HAP-1 (cell line): ENCODE data around the gene TNFAIP1.
"Not testable (repeated sequence)": the region's sequence is repeated elsewhere in the genome, so short reads cannot be mapped to it uniquely, and the experiment has no call there.

Experiments used
- DNase-seq, 2 experiments: peaks; one replicate each; pipeline ENCODE4 v3.0.0-alpha.2; 2016 to 2020; ENCODE audit warnings: low spot score in 2 of 2
- H3K27me3 ChIP-seq: fragments of 250-450 bp; sonication (Bioruptor Pico); 2 replicates; pipeline ENCODE4 v1.5.1; 2020; ENCODE audit warnings: low read depth, mild to moderate bottlenecking, moderate library complexity
- H3K36me3 ChIP-seq: fragments of 250-450 bp; sonication (Bioruptor Pico); replicated peaks from 2 replicates; pipeline ENCODE4 v1.5.1; 2020; ENCODE audit warnings: mild to moderate bottlenecking
- H3K4me1 ChIP-seq: fragments of 250-450 bp; sonication (Bioruptor Pico); 2 replicates; pipeline ENCODE4 v1.5.1; 2020; ENCODE audit warnings: mild to moderate bottlenecking
- H3K4me3 ChIP-seq: fragments of 250-450 bp; sonication (Bioruptor Pico); 2 replicates; pipeline ENCODE4 v1.5.1; 2020; ENCODE audit warnings: mild to moderate bottlenecking, moderate library complexity
- H3K9me3 ChIP-seq: fragments of 250-450 bp; sonication (Bioruptor Pico); 2 replicates; pipeline ENCODE4 v1.5.1; 2020; ENCODE audit warnings: mild to moderate bottlenecking, moderate library complexity
- in situ Hi-C: fragments of 300-500 bp; cut with MboI; formaldehyde crosslinking; loops from 3 replicates; pipeline ENCODE4 v1.14.3; 2020; ENCODE audit warnings: low sequenced_read_pairs, inconsistent platforms, mixed read lengths

The TNFAIP1 gene

DNA sequence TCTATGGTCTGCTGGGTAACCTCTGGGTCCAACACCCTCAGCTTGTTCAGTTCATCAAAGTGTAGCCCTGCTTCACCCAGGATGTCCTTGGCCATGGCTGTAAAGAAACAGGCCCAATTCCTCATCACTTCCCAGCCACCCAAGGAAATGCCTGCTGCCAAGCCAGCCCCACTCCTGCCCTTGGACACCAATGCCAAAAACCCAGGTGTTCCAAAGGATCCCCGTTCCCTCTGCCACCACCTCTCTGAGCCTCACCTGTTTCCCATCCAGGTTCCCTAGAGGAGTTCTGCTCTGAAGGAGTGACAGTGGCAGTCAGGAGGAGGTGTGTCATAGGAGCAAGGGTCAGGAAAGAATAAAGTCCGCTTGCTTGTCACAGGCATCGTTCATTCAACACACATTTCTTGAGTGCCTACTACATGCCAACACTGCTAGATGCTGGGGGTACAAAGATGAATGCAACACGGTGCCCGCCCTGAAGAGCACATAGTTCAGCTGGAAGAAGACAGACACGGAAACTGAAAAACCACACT is 3.6 kb upstream of the TNFAIP1 start:
- H3K27me3 ChIP-seq, result no peaks in the 10 kb centered on the region
- peaks cover 28% of the 10 kb centered on the region for H3K36me3 ChIP-seq
- in situ Hi-C loops, result no loop called here
- H3K9me3 ChIP-seq, result no peaks in the 10 kb centered on the region
- H3K4me1 ChIP-seq, result peaks cover 12% of the 10 kb centered on the region
- peak in 1 of 2 experiments; percentile 8 for DNase-seq
- no peak overlapping the region for H3K4me3 ChIP-seq

DNA sequence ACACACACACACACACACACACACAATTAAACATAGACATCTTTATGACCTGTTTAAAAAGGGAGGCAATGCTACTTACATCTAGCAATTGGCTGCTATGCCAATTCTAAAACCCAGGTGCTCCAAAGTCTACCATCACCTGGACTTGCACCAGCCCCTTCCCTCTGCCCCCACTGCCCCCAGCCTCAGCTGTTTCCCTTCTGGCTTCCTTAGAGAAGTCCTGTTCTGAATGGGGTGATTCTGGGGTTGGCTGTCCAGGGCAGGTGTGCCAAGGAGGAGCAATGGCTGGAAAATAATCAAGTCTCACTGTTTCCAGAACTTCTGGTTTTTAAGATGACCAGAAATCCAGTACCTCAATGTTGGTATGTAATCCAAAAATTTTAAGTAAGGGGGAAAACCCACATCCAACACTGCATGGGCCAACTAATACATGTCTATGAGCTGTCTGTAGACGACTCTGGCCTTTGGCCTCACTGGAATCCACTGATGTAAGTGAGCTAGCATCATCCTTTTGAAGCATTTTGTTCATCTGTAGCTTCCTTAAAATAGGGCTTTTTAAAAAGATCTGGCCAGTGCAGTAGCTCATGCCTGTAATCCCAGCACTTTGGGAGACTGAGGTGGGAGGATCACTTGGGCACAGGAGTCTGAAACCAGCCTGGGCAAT is 2.3 kb upstream of the TNFAIP1 start:
- no peaks in the 10 kb centered on the region for H3K9me3 ChIP-seq
- no peak overlapping the region for H3K4me3 ChIP-seq
- no peak for DNase-seq
- in situ Hi-C loops, result no loop called here
- H3K27me3 ChIP-seq, result no peaks in the 10 kb centered on the region
- H3K36me3 ChIP-seq, result peaks cover 19% of the 10 kb centered on the region
- peaks cover 12% of the 10 kb centered on the region for H3K4me1 ChIP-seq

GRCh38 chr17:28334171-28334570 is 1.4 kb upstream of the TNFAIP1 start:
- Histone ChIP-seq H3K4me1 (peaks cover 12% of the 10 kb centered on the region), H3K27me3 (no peaks in the 10 kb centered on the region), H3K36me3 (peaks cover 9% of the 10 kb centered on the region), H3K9me3 (no peaks in the 10 kb centered on the region), H3K4me3 (peak overlapping the region; percentile 78)
- in situ Hi-C loops, result no loop called here
- no peak for DNase-seq

GRCh38 chr17:28334666-28335200 is 828 bp upstream of the TNFAIP1 start:
- H3K9me3 ChIP-seq, result no peaks in the 10 kb centered on the region
- H3K4me3 ChIP-seq, result peak overlapping the region; percentile 78
- peaks cover 8% of the 10 kb centered on the region; the same call in 1 of the 2 replicates for H3K36me3 ChIP-seq
- peaks cover 12% of the 10 kb centered on the region for H3K4me1 ChIP-seq
- no peak for DNase-seq
- in situ Hi-C loops, result no loop called here
- no peaks in the 10 kb centered on the region for H3K27me3 ChIP-seq

GRCh38 chr17:28335959-28336871 is 654 bp downstream of the TNFAIP1 start:
- peak; percentile 83 to 85 for DNase-seq
- in situ Hi-C loops, result no loop called here

DNA sequence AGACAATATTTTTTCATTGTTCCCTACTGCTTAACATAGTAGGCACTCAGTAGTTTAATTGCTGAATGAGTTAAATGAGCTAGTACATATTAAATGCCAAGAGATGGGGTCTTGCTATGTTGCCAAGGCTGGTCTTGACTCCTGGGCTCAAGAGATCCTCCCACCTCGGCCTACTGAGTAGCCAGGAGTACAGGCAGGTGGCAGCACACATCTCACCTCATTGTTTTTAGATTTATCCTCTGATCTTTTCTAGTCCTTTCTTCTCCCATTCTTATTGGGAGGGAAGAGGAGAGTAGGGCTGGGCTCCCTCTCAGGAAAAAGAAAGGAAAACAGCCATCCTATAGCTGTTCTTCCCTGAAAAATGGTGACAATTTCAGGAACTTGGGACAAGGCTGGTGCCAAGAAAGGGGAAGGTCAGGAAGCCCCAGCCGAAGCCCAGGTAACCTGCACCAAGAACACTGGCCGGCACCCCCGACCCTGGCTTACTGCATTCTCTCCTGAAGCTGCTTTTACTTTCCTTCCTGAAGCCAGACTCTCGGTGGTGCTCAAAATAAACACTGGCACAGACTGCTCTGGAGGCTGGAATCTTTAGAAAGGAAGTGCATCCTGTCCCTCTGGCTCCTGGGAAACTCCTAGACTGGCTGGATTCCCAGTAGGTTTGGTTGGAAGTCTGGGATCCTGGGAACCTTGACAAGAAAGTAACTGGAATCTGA is 2.7 kb downstream of the TNFAIP1 start:
- DNase-seq, result no peak
- in situ Hi-C loops, result no loop called here

More at GRCh38 chr17:28335959-28336871, 654 bp downstream of the TNFAIP1 start:
- Histone ChIP-seq H3K27me3 (no peaks in the 10 kb centered on the region), H3K4me1 (peaks cover 12% of the 10 kb centered on the region), H3K9me3 (no peaks in the 10 kb centered on the region), H3K36me3 (peaks cover 7% of the 10 kb centered on the region), H3K4me3 (peak overlapping the region; percentile 78)

GRCh38 chr17:28338769-28339212 is 3.2 kb downstream of the TNFAIP1 start:
- peaks cover 12% of the 10 kb centered on the region for H3K4me1 ChIP-seq
- in situ Hi-C loops, result not testable (repeated sequence)
- peaks cover 18% of the 10 kb centered on the region for H3K36me3 ChIP-seq

More for the DNA sequence above, 2.7 kb downstream of the TNFAIP1 start:
- Histone ChIP-seq H3K4me1 (peaks cover 12% of the 10 kb centered on the region), H3K27me3 (no peaks in the 10 kb centered on the region), H3K9me3 (no peaks in the 10 kb centered on the region), H3K4me3 (no peak overlapping the region), H3K36me3 (peaks cover 18% of the 10 kb centered on the region)

DNA sequence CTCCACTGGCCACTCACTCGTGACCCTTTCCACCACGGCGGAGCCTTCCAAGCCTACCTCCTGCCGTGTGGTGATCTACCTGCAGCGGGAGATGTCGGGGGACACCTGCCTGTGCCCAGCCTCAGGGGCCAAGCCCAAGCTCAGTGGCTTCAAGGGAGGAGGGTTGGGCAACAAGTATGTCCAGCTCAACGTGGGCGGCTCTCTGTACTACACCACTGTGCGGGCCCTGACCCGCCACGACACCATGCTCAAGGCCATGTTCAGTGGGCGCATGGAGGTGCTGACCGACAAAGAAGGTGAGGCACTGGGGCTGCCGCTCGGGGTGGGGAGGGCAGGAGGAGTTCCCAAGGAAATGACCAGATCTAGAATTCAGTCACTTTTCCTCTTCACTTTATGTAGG is 3.9 kb downstream of the TNFAIP1 start:
- H3K36me3 ChIP-seq, result peaks cover 18% of the 10 kb centered on the region
- in situ Hi-C loops, result no loop called here

More at GRCh38 chr17:28338769-28339212, 3.2 kb downstream of the TNFAIP1 start:
- DNase-seq, H3K9me3 ChIP-seq, H3K4me3 ChIP-seq, H3K27me3 ChIP-seq: not testable (repeated sequence)

DNA sequence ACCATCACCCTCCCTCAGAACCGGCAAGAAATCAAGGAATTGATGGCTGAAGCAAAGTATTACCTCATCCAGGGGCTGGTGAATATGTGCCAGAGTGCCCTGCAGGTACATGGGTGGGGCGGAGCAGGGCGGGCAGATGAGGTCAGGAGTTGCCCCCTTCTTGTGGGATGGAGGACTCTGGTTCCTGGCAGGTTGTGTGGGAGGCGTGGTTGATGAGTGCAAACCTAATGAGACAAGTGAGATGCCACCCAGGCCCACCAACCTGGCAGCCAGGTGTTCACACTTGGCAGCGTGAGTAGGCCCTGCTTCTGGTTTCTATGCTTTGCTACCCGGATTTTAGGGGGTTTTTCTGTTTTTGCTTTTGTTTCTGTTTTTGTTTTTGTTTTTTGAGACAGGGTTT is 4.8 kb downstream of the TNFAIP1 start:
- no peak for DNase-seq
- Histone ChIP-seq H3K4me3 (no peak overlapping the region), H3K9me3 (no peaks in the 10 kb centered on the region), H3K4me1 (peaks cover 6% of the 10 kb centered on the region), H3K36me3 (peaks cover 19% of the 10 kb centered on the region), H3K27me3 (no peaks in the 10 kb centered on the region)
- in situ Hi-C loops, result no loop called here

More for the DNA sequence above, 3.9 kb downstream of the TNFAIP1 start:
- Histone ChIP-seq H3K4me3 (no peak overlapping the region), H3K9me3 (no peaks in the 10 kb centered on the region), H3K4me1 (peaks cover 9% of the 10 kb centered on the region), H3K27me3 (no peaks in the 10 kb centered on the region)
- DNase-seq, result no peak

- no peak for DNase-seq
- Histone ChIP-seq H3K36me3 (peaks cover 30% of the 10 kb centered on the region), H3K4me3 (no peak overlapping the region), H3K4me1 (peaks cover 4% of the 10 kb centered on the region), H3K27me3 (no peaks in the 10 kb centered on the region), H3K9me3 (no peaks in the 10 kb centered on the region)
- in situ Hi-C loops, result no loop called here
Observed at GRCh38 chr17:28341516-28341915, 6.0 kb downstream of the TNFAIP1 start.

DNA sequence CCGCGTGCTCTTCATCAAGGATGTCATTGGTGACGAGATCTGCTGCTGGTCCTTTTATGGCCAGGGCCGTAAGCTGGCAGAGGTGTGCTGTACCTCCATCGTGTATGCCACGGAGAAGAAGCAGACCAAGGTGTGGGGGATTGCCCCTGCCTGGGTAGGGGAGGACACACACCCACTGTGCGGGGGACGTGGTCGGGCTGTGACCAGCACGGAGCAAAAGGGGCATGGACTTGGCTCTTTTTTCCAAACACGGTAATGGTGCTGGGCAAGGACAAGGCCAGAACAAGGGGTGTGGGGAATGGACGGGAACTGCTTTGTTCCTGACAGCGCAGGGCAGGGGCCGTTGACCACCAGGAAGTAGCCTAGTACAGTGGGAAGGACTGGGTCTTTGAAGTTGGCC is 6.8 kb downstream of the TNFAIP1 start:
- peaks cover 38% of the 10 kb centered on the region for H3K36me3 ChIP-seq
- no peak overlapping the region for H3K4me3 ChIP-seq
- no peaks in the 10 kb centered on the region for H3K27me3 ChIP-seq
- no peaks in the 10 kb centered on the region for H3K9me3 ChIP-seq
- in situ Hi-C loops, result no loop called here
- H3K4me1 ChIP-seq, result no peaks in the 10 kb centered on the region
- no peak for DNase-seq

GRCh38 chr17:28343491-28343932 is 8.0 kb downstream of the TNFAIP1 start:
- in situ Hi-C loops, result no loop called here
- Histone ChIP-seq H3K4me3 (no peak overlapping the region), H3K36me3 (peaks cover 50% of the 10 kb centered on the region), H3K4me1 (no peaks in the 10 kb centered on the region), H3K27me3 (no peaks in the 10 kb centered on the region), H3K9me3 (no peaks in the 10 kb centered on the region)
- no peak for DNase-seq

DNA sequence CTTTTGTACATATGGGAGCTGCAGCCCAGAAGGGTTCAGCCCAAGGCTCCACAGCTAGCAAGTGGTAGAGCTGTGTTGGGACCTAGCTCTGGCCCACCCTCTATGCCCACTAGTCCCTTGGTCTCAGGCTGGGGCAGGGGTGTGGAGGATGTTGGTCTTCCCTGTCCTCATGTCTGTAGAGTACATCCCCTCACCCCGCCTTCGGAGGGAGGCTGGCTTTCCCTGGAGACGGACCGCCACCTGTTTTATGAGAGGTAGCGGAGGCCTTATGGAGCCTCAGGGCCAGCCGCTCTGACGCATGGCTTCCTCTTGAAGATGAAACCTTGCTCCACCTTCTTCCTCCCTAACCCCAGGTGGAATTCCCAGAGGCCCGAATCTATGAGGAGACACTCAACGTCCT is 8.4 kb downstream of the TNFAIP1 start:
- in situ Hi-C loops, result no loop called here
- H3K4me1 ChIP-seq, result no peaks in the 10 kb centered on the region
- peaks cover 55% of the 10 kb centered on the region for H3K36me3 ChIP-seq
- no peaks in the 10 kb centered on the region for H3K27me3 ChIP-seq
- DNase-seq, result no peak
- no peak overlapping the region for H3K4me3 ChIP-seq
- H3K9me3 ChIP-seq, result no peaks in the 10 kb centered on the region
